Endothelial cell of umbilical vein (primary cell): ENCODE data around the gene OR10G6. TPM values are rescaled to one million over a fixed set of nuclear protein-coding genes. Genes with fewer than 3 reads are reported as not detected.

ENCODE experiments used
- BruUV-seq: library from RNA; stranded (reverse); fragments of 400-500 nt; replicated peaks from 2 replicates; lab custom pipeline; 2021; lab: Mats Ljungman, UMichigan
- CTCF ChIA-PET: fragments of 300-600, 350-600 bp; sonication (Branson Sonifier 250); formaldehyde crosslinking; loops from one replicate; lab custom pipeline; 2021; ENCODE audit warnings: antibody characterized with exemption, inconsistent platforms; lab: Charles Lee
- POLR2A ChIA-PET: fragments of 300-600, 350-600 bp; sonication (Branson Sonifier 250); formaldehyde crosslinking; loops from one replicate; lab custom pipeline; 2021; ENCODE audit warnings: antibody characterized with exemption, inconsistent platforms; lab: Charles Lee
- DNase-seq: peaks from one replicate; pipeline ENCODE4 v3.0.0-alpha.2; 2011; ENCODE audit warnings: low read depth, low spot score
- FAIRE-seq: peaks from 2 replicates; lab custom pipeline; 2011; peaks lifted over from hg19 to GRCh38; lab: Jason Lieb, UNC
- H2AFZ ChIP-seq: 2 replicates; pipeline ENCODE4 v1.6.0; 2012; ENCODE audit warnings: low read depth, low read length, control low read depth, inconsistent platforms
- H3K27ac ChIP-seq: 2 replicates; pipeline ENCODE4 v1.5.1; 2011; ENCODE audit warnings: low read depth, mild to moderate bottlenecking, control low read depth, low read length, moderate library complexity; ENCODE audit not compliant: insufficient read depth
- H3K27me3 ChIP-seq, 2 experiments: 2 replicates each; pipeline versions ENCODE4 v1.6.0 to v1.6.1; 2011; ENCODE audit warnings: low read length in 2 of 2, mixed read lengths in 1 of 2; ENCODE audit not compliant: control insufficient read depth in 2 of 2, insufficient read depth in 2 of 2
- H3K36me3 ChIP-seq, 2 experiments: 2 replicates in 1 of 2; 3 replicates in 1 of 2; pipeline ENCODE4 v1.5.1; 2011; ENCODE audit warnings: low read length in 2 of 2, mild to moderate bottlenecking in 1 of 2, moderate library complexity in 1 of 2; ENCODE audit not compliant: control insufficient read depth in 2 of 2, insufficient read depth in 2 of 2; ENCODE audit errors: extremely low read depth in 1 of 2
- H3K4me1 ChIP-seq: 3 replicates; pipeline ENCODE4 v1.5.1; 2011; ENCODE audit warnings: mild to moderate bottlenecking, low read length; ENCODE audit not compliant: control insufficient read depth, insufficient read depth; ENCODE audit errors: extremely low read depth
- H3K4me2 ChIP-seq: 2 replicates; pipeline ENCODE4 v1.6.1; 2011; ENCODE audit warnings: low read length, control low read depth, mixed read lengths; ENCODE audit not compliant: insufficient read depth
- H3K4me3 ChIP-seq, 3 experiments: fragments of 200-600 bp in 1 of 3; sonication (generic), shearing (Covaris generic) in 1 of 3; replicated peaks in 1 of 3; 2 replicates each; pipeline ENCODE4 v1.5.1; 2011 to 2016; ENCODE audit warnings: control low read depth in 3 of 3, low read length in 3 of 3, mild to moderate bottlenecking in 2 of 3, inconsistent platforms in 1 of 3, low read depth in 1 of 3, moderate library complexity in 1 of 3; ENCODE audit not compliant: insufficient read depth in 1 of 3
- H3K79me2 ChIP-seq: 2 replicates; pipeline ENCODE4 v1.6.0; 2012; ENCODE audit warnings: low read length, inconsistent platforms; ENCODE audit not compliant: control insufficient read depth, insufficient read depth
- H3K9ac ChIP-seq: replicated peaks from 2 replicates; pipeline ENCODE3; 2011; ENCODE audit warnings: low read length, control low read depth; ENCODE audit not compliant: insufficient read depth; ENCODE audit errors: extremely low read depth
- H3K9me1 ChIP-seq: replicated peaks from 3 replicates; pipeline ENCODE4 v1.6.0; 2011; ENCODE audit warnings: mild to moderate bottlenecking, low read length; ENCODE audit not compliant: control insufficient read depth, insufficient read depth; ENCODE audit errors: extremely low read depth
- H3K9me3 ChIP-seq: replicated peaks from 2 replicates; pipeline ENCODE4 v1.5.1; 2012; ENCODE audit warnings: low read length, inconsistent platforms; ENCODE audit not compliant: control insufficient read depth, insufficient read depth
- H4K20me1 ChIP-seq: replicated peaks from 2 replicates; pipeline ENCODE3; 2011; ENCODE audit warnings: mild to moderate bottlenecking, low read length; ENCODE audit not compliant: control insufficient read depth, insufficient read depth; ENCODE audit errors: extremely low read depth
- CTCF ChIP-seq, 2 donors: IDR thresholded peaks; 1 replicate in 1 of 2; 2 replicates in 1 of 2; pipeline ENCODE4 v1.5.1; 2011; ENCODE audit warnings: low read length in 2 of 2, mild to moderate bottlenecking in 2 of 2, moderate library complexity in 2 of 2, control low read depth in 1 of 2, inconsistent platforms in 1 of 2, low read depth in 1 of 2; ENCODE audit not compliant: insufficient read depth in 1 of 2; ENCODE audit errors: extremely low read depth in 1 of 2
- EZH2 ChIP-seq: IDR thresholded peaks from 2 replicates; pipeline ENCODE4 v1.6.1; 2012; ENCODE audit warnings: borderline replicate concordance, low read depth, mild to moderate bottlenecking, moderate library complexity, low read length, inconsistent platforms; ENCODE audit not compliant: severe bottlenecking
- FOS ChIP-seq: IDR thresholded peaks from 2 replicates; pipeline ENCODE4 v1.6.1; 2011; ENCODE audit warnings: mild to moderate bottlenecking, low read length, moderate library complexity, borderline replicate concordance; ENCODE audit not compliant: insufficient read depth
- GATA2 ChIP-seq: IDR thresholded peaks from 2 replicates; pipeline ENCODE4 v1.7.0; 2011; ENCODE audit warnings: low read depth, mild to moderate bottlenecking, moderate library complexity, mixed read lengths, low read length; ENCODE audit not compliant: insufficient read length, insufficient read depth
- JUN ChIP-seq: IDR thresholded peaks from 2 replicates; pipeline ENCODE4 v1.6.1; 2011; ENCODE audit warnings: borderline replicate concordance, low read depth; ENCODE audit not compliant: insufficient read length, insufficient read depth
- MYC ChIP-seq: IDR thresholded peaks from one replicate; pipeline ENCODE4 v1.6.1; 2011; ENCODE audit warnings: mild to moderate bottlenecking, low read depth, low read length
- POLR2A ChIP-seq: IDR thresholded peaks from 2 replicates; pipeline ENCODE4 v1.6.1; 2012; ENCODE audit warnings: low read depth, mild to moderate bottlenecking, control low read depth, low read length
- POLR2AphosphoS5 ChIP-seq: IDR thresholded peaks from 2 replicates; pipeline ENCODE4 v1.6.1; 2012; ENCODE audit warnings: low read depth, mild to moderate bottlenecking, control low read depth, low read length, moderate library complexity; ENCODE audit not compliant: insufficient read depth
- dilution Hi-C: fragments of 300-500 bp; cut with MboI; formaldehyde crosslinking; loops from one replicate; pipeline ENCODE4 v1.15.0; 2019; ENCODE audit warnings: low sequenced_read_pairs; ENCODE audit not compliant: extremely low pct_ligation_motif_present
- intact Hi-C: fragments of 100-400 bp; cut with micrococcal nuclease; formaldehyde crosslinking; loops from one replicate; pipeline ENCODE4 v1.10.0; 2022
- polyA plus RNA-seq, 4 experiments: library from polyadenylated mRNA; depleted of rRNA in 3 of 4; stranded (reverse) in 3 of 4; unstranded in 1 of 4; fragments of >200 nt; gene quantifications; 2 replicates each; pipeline versions ENCODE4 v1.2.1 to v1.2.3, GENCODE V29; 2011 to 2012; ENCODE audit warnings: missing spikeins in 1 of 4
- total RNA-seq: library from RNA; stranded (reverse); gene quantifications from 2 replicates; pipeline ENCODE4 v1.2.3, GENCODE V29; 2021
- TF ChIP-seq, protein P1 (sequence below): IDR thresholded peaks from 2 replicates; pipeline ENCODE4 v1.6.1; 2011; ENCODE audit not compliant: insufficient read depth, insufficient read length

The OR10G6 gene
- total and polyA plus RNA-seq, 2 donors (not counting 3 experiments of a cell fraction or from before 2014, with no cell fraction given): not detected

DNA sequence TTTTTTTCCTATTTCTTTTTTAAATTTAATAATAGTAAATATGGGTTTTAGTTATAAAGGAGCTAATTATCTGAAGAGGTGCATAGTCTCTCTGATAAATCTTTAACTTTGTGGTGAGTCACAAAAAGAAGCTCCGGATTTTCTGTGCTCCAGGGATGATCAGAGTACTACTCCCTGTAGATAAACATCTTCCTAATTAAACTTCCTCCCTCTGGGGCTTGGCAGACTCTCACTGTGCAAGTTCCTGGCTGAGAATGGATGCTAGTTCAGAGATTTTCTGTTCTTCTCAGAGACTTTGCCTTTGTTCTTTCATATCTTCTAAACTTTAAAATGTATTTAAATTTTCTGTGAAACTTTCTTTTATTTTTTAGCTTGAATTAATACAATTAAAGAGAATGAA is 46.3 kb upstream of the OR10G6 start, which contains the start of gene OR10G7:
TSS of gene OR10G7 (minus strand) at position 72 of the 400 bp plus-strand sequence. CDS start 2,324 bp downstream, outside the sequence.
- H3K79me2 ChIP-seq: no peaks in the 10 kb centered on the region
- FAIRE-seq: no peak
- H3K4me2 ChIP-seq: no peak within 1 kb of the TSS
- CTCF ChIA-PET: interaction anchor here (1.0 to 1.4 kb wide), 4 partner anchors 10 to 30 kb away, joined by 3 to 7 read pairs (median 3); no protein-coding TSS in a partner anchor
- H3K27ac ChIP-seq: no peak within 1 kb of the TSS
- no TSS peak for BruUV-seq
- no peaks in the 10 kb centered on the region for H3K9me1 ChIP-seq
- dilution Hi-C loops: no loop called here
- no peak within 1 kb of the TSS for H3K9ac ChIP-seq
- no peaks in the 10 kb centered on the region for H3K4me1 ChIP-seq
- intact Hi-C loops: no loop called here
- H4K20me1 ChIP-seq: no peaks in the 10 kb centered on the region
- POLR2A ChIA-PET: no interaction called here
- no peak for DNase-seq
- no peaks in the 10 kb centered on the region for H3K27me3 ChIP-seq
- H2AFZ ChIP-seq: no peak within 1 kb of the TSS
- H3K36me3 ChIP-seq: no peaks in the 10 kb centered on the region
- TF ChIP-seq EZH2 (no peak), MYC (no peak), POLR2A (no peak), JUN (no peak), GATA2 (no peak), FOS (no peak), POLR2AphosphoS5 (no peak), CTCF (IDR thresholded peaks at IDR 0.05; ENCODE audit: extremely low read depth in 1 of 2, insufficient read depth in 1 of 2, low read depth in 1 of 2, low read length in 2 of 2) (no peak)
- TF ChIP-seq, protein P1, sequence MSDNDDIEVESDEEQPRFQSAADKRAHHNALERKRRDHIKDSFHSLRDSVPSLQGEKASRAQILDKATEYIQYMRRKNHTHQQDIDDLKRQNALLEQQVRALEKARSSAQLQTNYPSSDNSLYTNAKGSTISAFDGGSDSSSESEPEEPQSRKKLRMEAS: no peak
- no peaks in the 10 kb centered on the region for H3K9me3 ChIP-seq
- no peak within 1 kb of the TSS for H3K4me3 ChIP-seq
